Neuron (in vitro differentiated cells): ENCODE data around the gene DNAJB8.

ENCODE experiments used
- H2AFZ ChIP-seq: one replicate; pipeline ENCODE4 v1.6.1; 2013; ENCODE audit warnings: low read depth, mild to moderate bottlenecking, inconsistent platforms, low read length, moderate library complexity
- H3K27me3 ChIP-seq: one replicate; pipeline ENCODE4 v1.6.1; 2013; ENCODE audit warnings: low read length; ENCODE audit not compliant: insufficient read depth
- H3K36me3 ChIP-seq: one replicate; pipeline ENCODE4 v1.6.1; 2013; ENCODE audit warnings: low read length; ENCODE audit not compliant: insufficient read depth
- H3K4me1 ChIP-seq: one replicate; pipeline ENCODE4 v1.6.1; 2013; ENCODE audit warnings: low read length; ENCODE audit not compliant: insufficient read depth
- H3K4me3 ChIP-seq: 2 replicates; pipeline ENCODE4 v1.5.1; 2013; ENCODE audit warnings: mild to moderate bottlenecking, low read length, moderate library complexity
- H3K9me3 ChIP-seq: one replicate; pipeline ENCODE4 v1.6.1; 2013; ENCODE audit warnings: low read length

Gene DNAJB8

GRCh38 chr3:128473737-128474136, 7.0 kb upstream of the DNAJB8 start:
- H3K9me3 ChIP-seq, result no peaks in the 10 kb centered on the region
- peaks cover 78% of the 10 kb centered on the region for H3K27me3 ChIP-seq
- H3K4me3 ChIP-seq, result no peak overlapping the region
- no peaks in the 10 kb centered on the region for H3K4me1 ChIP-seq
- no peak overlapping the region for H2AFZ ChIP-seq
- no peaks in the 10 kb centered on the region for H3K36me3 ChIP-seq

GRCh38 chr3:128473180-128473519, 6.5 kb upstream of the DNAJB8 start:
- Histone ChIP-seq H3K9me3 (no peaks in the 10 kb centered on the region), H3K4me1 (no peaks in the 10 kb centered on the region), H3K4me3 (no peak overlapping the region), H3K27me3 (peaks cover 72% of the 10 kb centered on the region), H2AFZ (no peak overlapping the region), H3K36me3 (no peaks in the 10 kb centered on the region)

- Histone ChIP-seq H3K27me3 (peaks cover 69% of the 10 kb centered on the region), H3K4me3 (no peak overlapping the region)
Observed at GRCh38 chr3:128472449-128473179, 5.9 kb upstream of the DNAJB8 start.

GRCh38 chr3:128471720-128472119, 5.0 kb upstream of the DNAJB8 start:
- H2AFZ ChIP-seq, result no peak overlapping the region
- no peaks in the 10 kb centered on the region for H3K36me3 ChIP-seq
- H3K9me3 ChIP-seq, result peaks cover 5% of the 10 kb centered on the region
- H3K4me3 ChIP-seq, result no peak overlapping the region
- no peaks in the 10 kb centered on the region for H3K4me1 ChIP-seq
- H3K27me3 ChIP-seq, result peaks cover 68% of the 10 kb centered on the region

More at GRCh38 chr3:128472449-128473179, 5.9 kb upstream of the DNAJB8 start:
- Histone ChIP-seq H3K4me1 (no peaks in the 10 kb centered on the region), H3K36me3 (no peaks in the 10 kb centered on the region), H2AFZ (no peak overlapping the region), H3K9me3 (no peaks in the 10 kb centered on the region)

GRCh38 chr3:128471110-128471509, 4.4 kb upstream of the DNAJB8 start:
- peaks cover 5% of the 10 kb centered on the region for H3K9me3 ChIP-seq
- no peaks in the 10 kb centered on the region for H3K36me3 ChIP-seq
- no peak overlapping the region for H3K4me3 ChIP-seq
- no peak overlapping the region for H2AFZ ChIP-seq
- H3K27me3 ChIP-seq, result peaks cover 65% of the 10 kb centered on the region
- H3K4me1 ChIP-seq, result no peaks in the 10 kb centered on the region

- no peaks in the 10 kb centered on the region for H3K36me3 ChIP-seq
- H3K4me3 ChIP-seq, result no peak overlapping the region
- H3K27me3 ChIP-seq, result peaks cover 68% of the 10 kb centered on the region
- H3K4me1 ChIP-seq, result no peaks in the 10 kb centered on the region
- H2AFZ ChIP-seq, result no peak overlapping the region
- peaks cover 5% of the 10 kb centered on the region for H3K9me3 ChIP-seq
Observed at GRCh38 chr3:128470134-128470899, 3.6 kb upstream of the DNAJB8 start.

GRCh38 chr3:128469556-128469955, 2.9 kb upstream of the DNAJB8 start:
- no peak overlapping the region for H2AFZ ChIP-seq
- no peak overlapping the region for H3K4me3 ChIP-seq
- peaks cover 5% of the 10 kb centered on the region for H3K9me3 ChIP-seq
- H3K27me3 ChIP-seq, result peaks cover 69% of the 10 kb centered on the region
- H3K4me1 ChIP-seq, result no peaks in the 10 kb centered on the region
- H3K36me3 ChIP-seq, result no peaks in the 10 kb centered on the region

- H3K9me3 ChIP-seq, result peaks cover 5% of the 10 kb centered on the region
- H3K4me3 ChIP-seq, result no peak overlapping the region
- no peaks in the 10 kb centered on the region for H3K4me1 ChIP-seq
- peaks cover 65% of the 10 kb centered on the region for H3K27me3 ChIP-seq
- no peak overlapping the region for H2AFZ ChIP-seq
- no peaks in the 10 kb centered on the region for H3K36me3 ChIP-seq
Observed at GRCh38 chr3:128468791-128469527, 2.3 kb upstream of the DNAJB8 start.

- no peaks in the 10 kb centered on the region for H3K36me3 ChIP-seq
- H3K9me3 ChIP-seq, result peaks cover 5% of the 10 kb centered on the region
- H3K27me3 ChIP-seq, result peaks cover 59% of the 10 kb centered on the region
- no peak overlapping the region for H2AFZ ChIP-seq
- H3K4me1 ChIP-seq, result no peaks in the 10 kb centered on the region
- H3K4me3 ChIP-seq, result no peak overlapping the region
Observed at GRCh38 chr3:128468285-128468790, 1.6 kb upstream of the DNAJB8 start.

GRCh38 chr3:128464702-128465101, 2.0 kb downstream of the DNAJB8 start:
- no peaks in the 10 kb centered on the region for H3K4me1 ChIP-seq
- peaks cover 5% of the 10 kb centered on the region for H3K9me3 ChIP-seq
- no peaks in the 10 kb centered on the region for H3K36me3 ChIP-seq
- H2AFZ ChIP-seq, result no peak overlapping the region
- H3K27me3 ChIP-seq, result peaks cover 42% of the 10 kb centered on the region
- no peak overlapping the region for H3K4me3 ChIP-seq

- H3K27me3 ChIP-seq, result peaks cover 45% of the 10 kb centered on the region
- no peaks in the 10 kb centered on the region for H3K4me1 ChIP-seq
- H3K4me3 ChIP-seq, result no peak overlapping the region
- no peaks in the 10 kb centered on the region for H3K36me3 ChIP-seq
- H3K9me3 ChIP-seq, result peaks cover 5% of the 10 kb centered on the region
- H2AFZ ChIP-seq, result no peak overlapping the region
Observed at GRCh38 chr3:128464188-128464587, 2.5 kb downstream of the DNAJB8 start.

GRCh38 chr3:128463771-128464170, 2.9 kb downstream of the DNAJB8 start:
- peaks cover 47% of the 10 kb centered on the region for H3K27me3 ChIP-seq
- no peaks in the 10 kb centered on the region for H3K36me3 ChIP-seq
- no peak overlapping the region for H3K4me3 ChIP-seq
- no peak overlapping the region for H2AFZ ChIP-seq
- no peaks in the 10 kb centered on the region for H3K4me1 ChIP-seq
- H3K9me3 ChIP-seq, result peaks cover 5% of the 10 kb centered on the region

- Histone ChIP-seq H3K9me3 (peaks cover 5% of the 10 kb centered on the region), H3K4me1 (no peaks in the 10 kb centered on the region), H3K4me3 (no peak overlapping the region), H2AFZ (no peak overlapping the region), H3K36me3 (no peaks in the 10 kb centered on the region), H3K27me3 (peaks cover 47% of the 10 kb centered on the region)
Observed at GRCh38 chr3:128463354-128463753, 3.3 kb downstream of the DNAJB8 start.
